ENCODE data around the gene OSBP. TPM values are rescaled to one million over a fixed set of nuclear protein-coding genes. Genes with fewer than 3 reads are reported as not detected.

OSBP gene
- total and polyA plus RNA-seq, 2 experiments from 2014 or later, result 11.0 to 39.3 TPM

DNA sequence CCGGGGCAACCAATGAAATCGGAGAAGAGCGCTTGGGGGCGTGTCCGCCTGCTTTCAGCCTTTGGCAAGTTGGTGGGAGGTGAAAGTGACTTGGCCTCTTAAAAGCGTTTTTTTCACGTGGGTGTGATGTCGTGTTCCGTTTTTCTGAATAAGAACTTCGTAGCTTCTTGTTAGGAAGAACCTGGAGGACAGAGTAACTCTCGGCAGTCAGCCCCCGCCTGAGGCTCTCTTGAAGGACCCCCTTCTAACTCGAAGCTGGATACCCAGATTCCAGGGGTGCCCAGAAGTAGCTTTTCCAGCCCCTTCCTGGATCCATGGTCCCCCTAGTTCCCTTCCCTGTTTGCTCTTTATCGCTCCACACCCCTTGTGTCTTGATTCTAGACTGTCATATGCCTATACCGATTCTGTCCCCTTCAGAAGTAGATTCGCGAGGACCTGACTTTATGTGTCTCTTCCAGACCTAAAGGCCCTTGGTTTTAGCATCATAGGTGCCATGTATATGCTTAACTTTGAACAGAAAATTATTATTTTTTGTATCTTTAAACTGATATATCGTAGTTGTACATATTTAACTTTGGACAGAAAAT lies 915 bp upstream of the OSBP start:
- H3K9me3 Mint-ChIP-seq, result no peaks in the 10 kb centered on the region
- Histone ChIP-seq H3K79me2 (replicated peaks; ENCODE audit: insufficient read depth) (peaks cover 35% of the 10 kb centered on the region), H3K9me2 (ENCODE audit: insufficient read depth) (no peaks in the 10 kb centered on the region), H3K36me3 (ENCODE audit: insufficient read depth) (no peaks in the 10 kb centered on the region), H4K20me1 (replicated peaks; ENCODE audit: insufficient read depth) (peaks cover 22% of the 10 kb centered on the region), H3F3A (replicated peaks; ENCODE audit: low read depth) (no peaks in the 10 kb centered on the region), H3K27me3 (ENCODE audit: insufficient read depth) (no peaks in the 10 kb centered on the region), H2AFZ (peak overlapping the region; percentile 60), H3K27ac (ENCODE audit: low read depth) (peak overlapping the region; percentile 5; the same call in 1 of the 2 replicates), H3K4me1 (ENCODE audit: insufficient read depth) (peaks cover 8% of the 10 kb centered on the region), H3K4me3 (peak overlapping the region; percentile 90), H3K4me2 (peak overlapping the region; percentile 78)
- peak; percentile 3 for ATAC-seq
- peak overlapping the region; percentile 98 for H3K27ac Mint-ChIP-seq
- peaks cover 12% of the 10 kb centered on the region for H3K4me1 Mint-ChIP-seq
- H3K36me3 Mint-ChIP-seq (ENCODE audit: low read depth), result 0 out of 3 replicates have a peak, but pooled peaks cover 5% of the 10 kb centered on the region
- H3K4me3 Mint-ChIP-seq, result peak overlapping the region; percentile 92
- TF ChIP-seq, protein P1, sequence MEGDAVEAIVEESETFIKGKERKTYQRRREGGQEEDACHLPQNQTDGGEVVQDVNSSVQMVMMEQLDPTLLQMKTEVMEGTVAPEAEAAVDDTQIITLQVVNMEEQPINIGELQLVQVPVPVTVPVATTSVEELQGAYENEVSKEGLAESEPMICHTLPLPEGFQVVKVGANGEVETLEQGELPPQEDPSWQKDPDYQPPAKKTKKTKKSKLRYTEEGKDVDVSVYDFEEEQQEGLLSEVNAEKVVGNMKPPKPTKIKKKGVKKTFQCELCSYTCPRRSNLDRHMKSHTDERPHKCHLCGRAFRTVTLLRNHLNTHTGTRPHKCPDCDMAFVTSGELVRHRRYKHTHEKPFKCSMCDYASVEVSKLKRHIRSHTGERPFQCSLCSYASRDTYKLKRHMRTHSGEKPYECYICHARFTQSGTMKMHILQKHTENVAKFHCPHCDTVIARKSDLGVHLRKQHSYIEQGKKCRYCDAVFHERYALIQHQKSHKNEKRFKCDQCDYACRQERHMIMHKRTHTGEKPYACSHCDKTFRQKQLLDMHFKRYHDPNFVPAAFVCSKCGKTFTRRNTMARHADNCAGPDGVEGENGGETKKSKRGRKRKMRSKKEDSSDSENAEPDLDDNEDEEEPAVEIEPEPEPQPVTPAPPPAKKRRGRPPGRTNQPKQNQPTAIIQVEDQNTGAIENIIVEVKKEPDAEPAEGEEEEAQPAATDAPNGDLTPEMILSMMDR (conservative IDR thresholded peaks at IDR 0.05; ENCODE audit: low read depth in 2 of 2), result no peak
- TF ChIP-seq POLR2AphosphoS5 (IDR thresholded peaks at IDR 0.05; ENCODE audit: low read depth) (0 out of 2 replicates have a peak, but pooled peaks have one; percentile 29), EZH2phosphoT487 (IDR thresholded peaks at IDR 0.05; ENCODE audit: unreplicated experiment) (no peak), CREB1 (CRISPR knock-in tag; IDR thresholded peaks at IDR 0.05; ENCODE audit: low read depth) (no peak), REST (IDR thresholded peaks at IDR 0.05; ENCODE audit: unreplicated experiment) (no peak)
- no peaks in the 10 kb centered on the region for H3K27me3 Mint-ChIP-seq (ENCODE audit: insufficient read depth, low read depth, poor library complexity)
- no peak for DNase-seq (ENCODE audit: low spot score)

DNA sequence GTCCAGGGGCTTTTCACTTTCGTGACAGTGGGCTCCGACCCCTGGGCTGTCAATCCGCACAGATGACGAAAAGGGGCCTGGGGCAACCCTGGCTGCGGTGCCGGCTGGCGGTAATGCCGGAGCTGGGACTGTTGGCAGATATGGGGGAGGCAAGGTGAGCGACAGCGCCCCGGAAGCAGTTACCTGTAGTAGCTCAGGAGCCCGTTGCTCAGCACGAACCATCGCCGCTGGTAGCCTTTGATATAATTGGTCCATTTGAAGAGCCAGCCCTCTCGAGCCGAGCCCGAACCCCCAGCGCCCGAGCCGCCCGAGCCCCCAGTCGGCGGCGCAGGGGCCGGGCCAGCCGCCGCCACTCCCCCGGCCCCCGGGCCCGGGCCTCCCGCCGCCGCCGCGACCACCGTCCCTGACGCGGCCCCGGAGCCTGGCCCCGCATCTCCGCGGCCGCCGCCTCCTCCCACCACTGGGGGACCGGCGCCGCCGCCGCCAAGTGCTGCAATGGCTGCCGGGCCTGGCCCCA lies 396 bp downstream of the OSBP start:
- Histone ChIP-seq H4K20me1 (replicated peaks; ENCODE audit: insufficient read depth) (peaks cover 28% of the 10 kb centered on the region), H3K27me3 (ENCODE audit: insufficient read depth) (no peaks in the 10 kb centered on the region), H3F3A (replicated peaks; ENCODE audit: low read depth) (no peaks in the 10 kb centered on the region), H3K4me3 (peak overlapping the region; percentile 90), H3K4me2 (peak overlapping the region; percentile 93), H3K4me1 (ENCODE audit: insufficient read depth) (peaks cover 8% of the 10 kb centered on the region), H3K27ac (ENCODE audit: low read depth) (no peak overlapping the region; the same call in 1 of the 2 replicates), H3K9me2 (ENCODE audit: insufficient read depth) (no peaks in the 10 kb centered on the region), H2AFZ (no peak overlapping the region), H3K36me3 (ENCODE audit: insufficient read depth) (no peaks in the 10 kb centered on the region; the same call in 1 of the 2 replicates), H3K79me2 (replicated peaks; ENCODE audit: insufficient read depth) (peaks cover 45% of the 10 kb centered on the region)
- Mint-ChIP-seq H3K4me1 (peaks cover 12% of the 10 kb centered on the region), H3K27ac (peak overlapping the region; percentile 89), H3K27me3 (ENCODE audit: insufficient read depth, low read depth, poor library complexity) (no peaks in the 10 kb centered on the region), H3K4me3 (peak overlapping the region; percentile 92), H3K9me3 (no peaks in the 10 kb centered on the region), H3K36me3 (ENCODE audit: low read depth) (peaks cover 7% of the 10 kb centered on the region; the same call in 1 of the 3 replicates)
- DNase-seq (ENCODE audit: low spot score), result peak; percentile 73
- peak; percentile 4 for ATAC-seq
- no peak for TF ChIP-seq REST (IDR thresholded peaks at IDR 0.05; ENCODE audit: unreplicated experiment)
- TF ChIP-seq NANOG (IDR thresholded peaks at IDR 0.05; ENCODE audit: borderline replicate concordance), result no peak
- no peak for TF ChIP-seq ZNF114 (CRISPR knock-in tag; IDR thresholded peaks at IDR 0.05)
- no peak for TF ChIP-seq ZNF331 (CRISPR knock-in tag; IDR thresholded peaks at IDR 0.05; ENCODE audit: low read depth)
- TF ChIP-seq STAT1 (IDR thresholded peaks at IDR 0.05; ENCODE audit: unreplicated experiment), result no peak
- TF ChIP-seq EZH2 (IDR thresholded peaks at IDR 0.05; ENCODE audit: low read depth, unreplicated experiment), result no peak
- TF ChIP-seq JUNB (IDR thresholded peaks at IDR 0.05; ENCODE audit: unreplicated experiment), result no peak
- TF ChIP-seq EZH2phosphoT487 (IDR thresholded peaks at IDR 0.05; ENCODE audit: unreplicated experiment), result no peak
